Right ventricle myocardium superior (tissue), 1 donor: Measurements from ENCODE around the gene NDST4. TPM values are rescaled to one million over a fixed set of nuclear protein-coding genes. Genes with fewer than 3 reads are reported as not detected.

Experiments used
- ATAC-seq: fragments of 200-7000 bp; cut with Tn5 transposase; one replicate; pipeline ENCODE4 v1.9.1; 2020; ENCODE audit warnings: mild to moderate bottlenecking; ENCODE audit not compliant: poor library complexity
- DNase-seq: peaks from one replicate; pipeline ENCODE4 v3.0.0-alpha.2; 2020
- intact Hi-C: fragments of 100-400 bp; cut with DNase I; formaldehyde crosslinking; loops from one replicate; pipeline ENCODE4 v1.11.2; 2022
- long read RNA-seq: library from polyadenylated mRNA; unstranded; transcript quantifications from one replicate; pipeline ENCODE4 v2.0.0, GENCODE V29; 2021
- total RNA-seq: library from RNA; stranded (reverse); fragmentation: NEBNext Ultra II Directional; extraction: Animal tissue kit (Norgen Biotek cat#: 25700); gene quantifications from one replicate; pipeline ENCODE4 v1.2.1, GENCODE V29; 2021
- donor health status: DM: no; HTN: yes; CAD: no; lungs with severe emphysema.

Gene NDST4
- not detected for total RNA-seq
- long read RNA-seq: 0 reads

DNA sequence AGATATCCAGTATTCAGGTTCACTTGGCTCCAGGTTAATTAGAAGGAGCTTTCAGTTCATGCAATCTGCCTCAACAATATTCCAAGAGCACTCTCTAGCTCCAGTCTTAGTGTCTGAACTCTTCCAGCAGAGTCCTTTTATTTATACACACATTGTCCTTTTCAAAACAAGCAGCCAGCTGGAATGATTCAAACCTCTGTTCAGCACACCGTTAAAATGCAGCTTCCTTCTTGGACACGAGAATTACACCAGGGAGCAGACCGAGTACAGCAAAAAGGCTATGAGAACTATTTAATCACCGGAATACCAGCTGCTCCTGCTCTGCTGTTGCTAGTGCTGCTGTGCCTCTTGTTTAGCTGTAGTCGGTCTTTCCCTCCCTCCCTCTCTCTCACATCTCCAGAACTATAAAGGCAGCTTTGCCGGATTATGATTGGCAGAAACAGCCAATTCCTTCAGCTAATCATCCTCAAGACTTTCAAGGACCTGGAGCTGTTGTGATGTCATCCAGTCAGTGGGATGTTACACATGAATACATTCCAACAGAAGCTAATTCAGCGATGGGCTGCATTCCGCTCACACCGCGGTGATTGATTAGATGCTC, at the start of gene NDST4:
TSS of gene NDST4 (minus strand) at position 115 of the 601 bp plus-strand sequence. CDS start 36,584 bp downstream, outside the sequence.
- ATAC-seq (no peak), DNase-seq (no peak)
- intact Hi-C loops: no loop called here

GRCh38 chr4:115159141-115159540, 45.7 kb upstream of the NDST4 start:
- intact Hi-C loops: no loop called here
- DNase-seq (no peak), ATAC-seq (no peak)

DNA sequence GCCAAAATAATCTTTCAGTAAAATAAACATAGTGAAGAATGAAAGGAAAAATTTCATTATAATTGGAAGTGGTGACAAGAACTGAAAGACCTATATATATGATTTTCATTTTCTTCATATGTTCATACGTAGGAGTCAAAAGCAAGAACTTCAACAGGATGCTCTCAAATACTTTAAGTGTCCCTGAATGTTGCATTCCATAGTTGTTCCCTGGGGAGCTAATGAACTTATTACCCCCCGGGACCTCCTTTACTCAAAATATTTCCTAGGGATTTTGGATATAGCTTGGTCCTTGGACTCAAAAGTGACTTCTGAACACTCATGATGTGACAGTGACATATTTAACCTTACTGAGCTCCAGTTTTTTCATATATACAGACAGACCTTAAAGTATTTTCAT, 44.9 kb upstream of the NDST4 start:
- intact Hi-C loops: no loop called here
- DNase-seq: no peak

DNA sequence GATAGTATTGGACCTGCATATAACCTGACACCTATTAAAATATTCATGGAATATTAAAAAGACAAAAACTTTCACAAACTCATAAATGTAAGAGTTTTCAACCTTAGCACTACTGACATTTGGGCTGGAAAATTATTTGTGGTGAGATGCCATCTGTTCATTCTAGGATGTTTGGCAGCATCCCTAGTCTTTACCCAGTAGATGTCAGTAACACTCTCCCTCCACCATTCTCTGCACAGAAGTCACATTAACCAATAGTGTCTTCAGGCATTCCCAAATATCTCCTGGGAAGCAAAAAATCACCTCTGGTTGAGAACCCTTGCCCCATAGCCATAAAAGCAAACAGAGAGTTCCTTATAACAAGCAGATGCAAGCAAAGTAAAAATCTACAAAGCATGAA, 41.4 kb upstream of the NDST4 start:
- no peak for DNase-seq
- no peak for ATAC-seq
- intact Hi-C loops: no loop called here

More for the DNA sequence above, 44.9 kb upstream of the NDST4 start:
- ATAC-seq: no peak

- ATAC-seq (no peak), DNase-seq (no peak)
- intact Hi-C loops: no loop called here
Observed at GRCh38 chr4:115152965-115153364, 39.5 kb upstream of the NDST4 start.

DNA sequence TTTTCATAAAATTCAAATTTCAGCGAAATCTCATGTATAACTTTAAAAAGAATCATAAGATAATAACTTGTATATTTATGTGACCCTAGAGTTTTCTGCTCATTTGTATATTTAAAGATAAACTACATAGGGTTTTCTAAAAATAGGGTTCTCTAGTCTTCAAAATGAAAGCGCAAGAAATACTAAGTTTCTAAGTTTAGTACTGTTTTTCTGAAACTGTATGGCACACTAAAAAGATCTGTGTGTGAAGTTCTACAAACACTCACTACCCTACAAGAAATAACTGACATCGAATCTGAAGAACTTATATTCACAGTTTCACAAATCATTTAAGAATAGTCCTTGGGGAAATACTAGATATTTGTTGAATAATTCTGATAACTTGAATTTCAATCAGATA, 38.7 kb upstream of the NDST4 start:
- intact Hi-C loops: no loop called here
- ATAC-seq (no peak), DNase-seq (no peak)

DNA sequence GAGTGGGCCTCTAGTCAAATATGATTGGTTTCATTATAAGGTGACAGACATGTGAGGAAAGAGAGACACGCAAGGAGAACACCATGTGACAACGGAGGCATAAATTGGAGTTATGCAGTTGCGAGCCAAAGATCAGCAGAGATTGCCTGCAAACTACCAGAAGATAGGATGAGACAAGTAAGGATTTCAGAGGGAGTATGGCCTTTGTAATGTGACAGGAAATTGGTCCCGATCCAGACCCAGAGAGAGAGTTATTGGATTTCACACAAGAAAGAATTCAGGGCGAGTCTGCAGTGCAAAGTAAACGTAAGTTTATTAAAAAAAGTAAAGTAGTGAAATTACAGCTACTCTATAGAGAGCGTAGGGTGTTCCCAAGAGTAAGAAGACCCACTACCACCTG, 35.7 kb upstream of the NDST4 start:
- ATAC-seq (no peak), DNase-seq (no peak)
- intact Hi-C loops: no loop called here

GRCh38 chr4:115145393-115146160, 32.2 kb upstream of the NDST4 start:
- intact Hi-C loops: no loop called here
- DNase-seq (no peak), ATAC-seq (no peak)

GRCh38 chr4:115128037-115128436, 14.6 kb upstream of the NDST4 start:
- DNase-seq (no peak), ATAC-seq (no peak)
- intact Hi-C loops: no loop called here

DNA sequence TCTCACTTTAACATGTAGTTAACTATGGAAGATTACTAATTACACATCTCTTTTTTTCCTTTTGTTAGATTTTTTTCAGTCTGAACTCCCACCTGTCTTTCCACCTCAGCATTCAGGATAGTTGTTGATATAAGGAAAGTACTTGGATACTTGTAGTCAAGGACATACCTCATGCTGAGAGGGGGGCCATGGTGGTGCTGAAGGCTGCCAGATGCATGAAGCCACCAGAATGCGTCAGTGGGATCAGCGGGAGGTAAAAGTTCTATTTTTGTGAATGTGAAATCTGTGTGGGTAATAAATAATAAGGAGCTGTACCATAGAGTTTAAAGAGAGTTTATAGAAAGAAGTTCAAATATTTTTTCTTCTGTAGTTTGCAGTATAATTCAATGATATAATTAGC, 13.1 kb upstream of the NDST4 start:
- no peak for DNase-seq
- ATAC-seq: no peak
- intact Hi-C loops: no loop called here

DNA sequence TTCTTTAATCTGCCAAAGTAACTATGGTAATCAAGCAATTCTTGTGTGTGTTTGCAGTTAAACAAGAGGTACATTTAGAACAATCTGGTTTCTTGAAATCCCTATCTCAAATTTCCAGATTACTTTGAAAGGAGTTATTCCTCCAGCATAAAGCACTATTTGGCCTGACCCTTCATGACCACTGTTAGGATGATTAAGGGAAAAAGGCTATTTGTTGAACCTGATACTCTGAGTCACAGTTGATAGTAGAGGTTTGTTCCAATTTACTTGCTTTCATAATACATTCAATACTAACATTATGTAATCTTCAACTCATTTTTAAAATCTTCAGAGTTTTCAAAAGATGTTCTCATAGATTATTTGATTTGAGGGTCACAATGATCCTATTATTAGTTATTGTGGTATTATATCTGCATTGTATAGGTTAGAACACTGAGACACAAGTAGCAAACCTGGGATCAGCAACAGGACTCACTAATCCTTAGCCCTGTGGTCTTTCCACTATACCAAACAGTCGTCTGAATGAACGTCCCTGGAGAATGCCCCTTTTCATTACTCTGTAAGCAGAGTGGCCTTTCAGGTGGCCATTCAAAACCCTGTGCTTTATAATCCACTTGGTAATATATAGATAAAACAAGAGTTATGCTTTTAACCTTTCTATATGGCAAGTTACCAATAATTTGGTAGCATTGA, 8.1 kb upstream of the NDST4 start:
- DNase-seq (no peak), ATAC-seq (no peak)
- intact Hi-C loops: no loop called here

- DNase-seq (no peak), ATAC-seq (no peak)
- intact Hi-C loops: no loop called here
Observed at GRCh38 chr4:115119804-115120352, 6.5 kb upstream of the NDST4 start.

- ATAC-seq (no peak), DNase-seq (no peak)
- intact Hi-C loops: no loop called here
Observed at GRCh38 chr4:115117651-115118050, 4.2 kb upstream of the NDST4 start.

GRCh38 chr4:115110191-115111181, 2.9 kb downstream of the NDST4 start:
- DNase-seq (no peak), ATAC-seq (no peak)
- intact Hi-C loops: no loop called here

DNA sequence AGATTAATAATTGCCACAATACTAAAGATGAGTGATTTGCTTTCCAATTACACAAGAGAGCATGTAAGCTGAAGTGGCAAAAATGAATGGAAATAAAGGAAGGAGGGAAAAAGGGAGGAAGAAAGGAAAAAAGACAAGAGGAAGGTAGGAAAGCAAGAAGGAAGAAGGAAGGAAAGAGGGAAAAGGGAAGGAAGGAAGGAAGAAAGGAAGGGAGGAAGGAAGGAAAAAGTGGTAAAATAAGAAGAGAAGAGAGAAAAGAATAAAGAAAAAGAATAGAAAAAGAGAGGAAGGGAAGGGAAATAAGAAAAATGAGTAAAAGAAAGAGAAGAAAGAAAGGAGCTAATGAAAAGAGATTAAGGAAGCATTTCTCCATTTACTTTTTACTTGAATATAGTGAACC, 4.6 kb downstream of the NDST4 start:
- no peak for ATAC-seq
- DNase-seq: no peak
- intact Hi-C loops: no loop called here

DNA sequence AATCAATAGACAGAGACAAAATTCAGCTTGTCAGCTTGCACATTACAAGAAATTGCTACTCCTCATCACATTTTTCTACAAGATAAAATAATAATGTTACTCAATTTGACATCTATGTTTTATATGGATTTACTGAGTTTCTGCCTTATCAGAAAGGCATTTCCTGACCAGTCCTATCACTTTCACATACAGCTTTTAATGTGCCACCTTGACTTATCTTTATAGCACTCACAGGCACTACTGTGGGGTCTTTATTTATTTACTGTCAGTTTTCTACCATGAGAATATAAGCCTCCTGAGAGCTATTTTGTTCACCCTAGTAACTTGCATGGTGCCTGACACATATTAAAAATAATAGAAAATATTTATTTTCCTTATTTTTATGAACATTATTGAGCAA, 6.0 kb downstream of the NDST4 start:
- DNase-seq (no peak), ATAC-seq (no peak)
- intact Hi-C loops: no loop called here

DNA sequence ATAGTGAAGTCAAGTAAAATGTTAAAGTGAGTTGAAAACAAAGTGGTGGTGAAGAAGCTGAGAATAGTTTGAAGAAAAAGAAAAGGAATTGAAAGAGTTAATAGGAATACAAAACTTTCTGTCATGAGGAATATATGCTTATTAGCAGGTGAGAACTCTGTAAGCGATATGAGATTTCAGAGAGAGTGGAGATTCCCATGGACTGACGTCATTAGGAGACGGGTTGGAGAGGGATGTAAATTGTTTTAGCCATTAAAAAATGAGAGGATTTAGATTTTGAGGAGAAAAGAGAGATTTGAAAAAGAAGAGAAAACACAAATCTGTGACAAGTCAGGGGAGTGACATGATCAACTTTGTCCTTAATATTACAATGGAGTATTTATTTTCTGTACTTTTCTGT, 11.7 kb downstream of the NDST4 start:
- intact Hi-C loops: no loop called here
- ATAC-seq (no peak), DNase-seq (no peak)

GRCh38 chr4:115090483-115091075, 22.8 kb downstream of the NDST4 start:
- DNase-seq (no peak), ATAC-seq (no peak)
- intact Hi-C loops: no loop called here
